H9 (cell line): Measurements from ENCODE around the gene FBXO38. TPM values are rescaled to one million over a fixed set of nuclear protein-coding genes. Genes with fewer than 3 reads are reported as not detected.

ENCODE experiments used
- DNase-seq: peaks from one replicate; pipeline ENCODE4 v3.0.0-alpha.2; 2017
- H2AFZ ChIP-seq: one replicate; pipeline ENCODE4 v1.6.1; 2013; ENCODE audit warnings: mild to moderate bottlenecking, low read length, control low read depth, moderate library complexity
- H2AK5ac ChIP-seq: 2 replicates; pipeline ENCODE4 v1.6.1; 2013; ENCODE audit warnings: low read length, control low read depth, mixed read lengths; ENCODE audit not compliant: insufficient read length
- H2BK120ac ChIP-seq: one replicate; pipeline ENCODE4 v1.6.1; 2013; ENCODE audit warnings: low read depth, mild to moderate bottlenecking, low read length, control low read depth, inconsistent platforms; ENCODE audit not compliant: poor library complexity, severe bottlenecking
- H2BK12ac ChIP-seq: 2 replicates; pipeline ENCODE4 v1.6.1; 2013; ENCODE audit warnings: low read length, control low read depth, mixed read lengths, low read depth; ENCODE audit not compliant: insufficient read length
- H2BK15ac ChIP-seq: 2 replicates; pipeline ENCODE4 v1.6.1; 2013; ENCODE audit warnings: low read depth, low read length, control low read depth
- H2BK20ac ChIP-seq: one replicate; pipeline ENCODE4 v1.6.1; 2013; ENCODE audit warnings: low read depth, mild to moderate bottlenecking, low read length, control low read depth, inconsistent platforms; ENCODE audit not compliant: poor library complexity, severe bottlenecking
- H2BK5ac ChIP-seq: 2 replicates; pipeline ENCODE4 v1.6.1; 2013; ENCODE audit warnings: low read length, control low read depth, mixed read lengths; ENCODE audit not compliant: insufficient read length
- H3K14ac ChIP-seq: 2 replicates; pipeline ENCODE4 v1.6.1; 2013; ENCODE audit warnings: low read length, control low read depth; ENCODE audit not compliant: insufficient read depth
- H3K18ac ChIP-seq: 2 replicates; pipeline ENCODE4 v1.6.1; 2013; ENCODE audit warnings: low read depth, mild to moderate bottlenecking, mixed read lengths, low read length, control low read depth; ENCODE audit not compliant: insufficient read length
- H3K23ac ChIP-seq: 2 replicates; pipeline ENCODE4 v1.6.1; 2013; ENCODE audit warnings: low read length, control low read depth, mixed read lengths, low read depth; ENCODE audit not compliant: insufficient read length
- H3K23me2 ChIP-seq: 2 replicates; pipeline ENCODE4 v1.6.1; 2013; ENCODE audit warnings: low read depth, mild to moderate bottlenecking, mixed read lengths, low read length, control low read depth; ENCODE audit not compliant: insufficient read length, poor library complexity, severe bottlenecking
- H3K27ac ChIP-seq: 2 replicates; pipeline ENCODE4 v1.5.1; 2013; ENCODE audit warnings: low read length, control low read depth, mixed read lengths, low read depth; ENCODE audit not compliant: insufficient read length
- H3K27me3 ChIP-seq: 2 replicates; pipeline ENCODE4 v1.6.1; 2013; ENCODE audit warnings: low read length, control low read depth, inconsistent platforms; ENCODE audit not compliant: insufficient read depth
- H3K4ac ChIP-seq: 2 replicates; pipeline ENCODE4 v1.6.1; 2013; ENCODE audit warnings: low read depth, mild to moderate bottlenecking, control low read depth, inconsistent platforms, low read length, moderate library complexity
- H3K4me1 ChIP-seq: 2 replicates; pipeline ENCODE4 v1.6.1; 2013; ENCODE audit warnings: low read length, control low read depth, inconsistent platforms; ENCODE audit not compliant: insufficient read depth
- H3K4me2 ChIP-seq: 2 replicates; pipeline ENCODE4 v1.6.1; 2013; ENCODE audit warnings: low read length, control low read depth, mixed read lengths; ENCODE audit not compliant: insufficient read length, insufficient read depth
- H3K56ac ChIP-seq: 2 replicates; pipeline ENCODE4 v1.6.1; 2013; ENCODE audit warnings: low read depth, mild to moderate bottlenecking, mixed read lengths, low read length, control low read depth; ENCODE audit not compliant: insufficient read length
- H3K79me1 ChIP-seq: 2 replicates; pipeline ENCODE4 v1.6.1; 2013; ENCODE audit warnings: low read depth, mild to moderate bottlenecking, moderate library complexity, low read length, control low read depth, inconsistent platforms; ENCODE audit not compliant: insufficient read depth, poor library complexity, severe bottlenecking
- H3K79me2 ChIP-seq: 2 replicates; pipeline ENCODE4 v1.6.1; 2013; ENCODE audit warnings: low read length, control low read depth, inconsistent platforms; ENCODE audit not compliant: insufficient read depth
- H3K9ac ChIP-seq: 2 replicates; pipeline ENCODE4 v1.6.1; 2013; ENCODE audit warnings: low read length, control low read depth, mixed read lengths; ENCODE audit not compliant: insufficient read length; ENCODE audit errors: extremely low read depth
- H3K9me3 ChIP-seq: one replicate; pipeline ENCODE4 v1.6.1; 2013; ENCODE audit warnings: low read depth, low read length, inconsistent platforms; ENCODE audit not compliant: control insufficient read depth
- H3T11ph ChIP-seq: one replicate; pipeline ENCODE4 v1.6.1; 2013; ENCODE audit warnings: mild to moderate bottlenecking, low read length, control low read depth, inconsistent platforms
- H4K20me1 ChIP-seq: one replicate; pipeline ENCODE4 v1.6.1; 2013; ENCODE audit not compliant: control insufficient read depth, insufficient read length, insufficient read depth
- H4K5ac ChIP-seq: 2 replicates; pipeline ENCODE4 v1.6.1; 2013; ENCODE audit warnings: low read depth, mild to moderate bottlenecking, mixed read lengths, low read length, control low read depth; ENCODE audit not compliant: insufficient read length
- H4K8ac ChIP-seq: replicated peaks from 2 replicates; pipeline ENCODE4 v1.6.1; 2013; ENCODE audit warnings: low read length, control low read depth, mixed read lengths, low read depth; ENCODE audit not compliant: insufficient read length
- H4K91ac ChIP-seq: 2 replicates; pipeline ENCODE4 v1.6.1; 2013; ENCODE audit warnings: low read depth, mild to moderate bottlenecking, moderate library complexity, mixed read lengths, low read length, control low read depth; ENCODE audit not compliant: insufficient read length
- H3K27ac Mint-ChIP-seq, 3 experiments: 2 replicates in 2 of 3; 3 replicates in 1 of 3; pipeline ENCODE4 v1.8.0; 2020 to 2021; ENCODE audit warnings: mixed read lengths in 3 of 3, mild to moderate bottlenecking in 1 of 3, moderate library complexity in 1 of 3
- H3K27me3 Mint-ChIP-seq: 2 replicates; pipeline ENCODE4 v1.8.0; 2021; ENCODE audit warnings: low read depth, mild to moderate bottlenecking, moderate library complexity, mixed read lengths
- H3K36me3 Mint-ChIP-seq, 3 experiments: 2 replicates in 2 of 3; 3 replicates in 1 of 3; pipeline ENCODE4 v1.8.0; 2020 to 2021; ENCODE audit warnings: low read depth in 3 of 3, mixed read lengths in 3 of 3; ENCODE audit not compliant: insufficient read depth in 1 of 3
- H3K4me1 Mint-ChIP-seq, 2 experiments: 2 replicates each; pipeline ENCODE4 v1.8.0; 2020; ENCODE audit warnings: mixed read lengths in 2 of 2
- H3K4me3 Mint-ChIP-seq, 2 experiments: 2 replicates in 1 of 2; 3 replicates in 1 of 2; pipeline ENCODE4 v1.8.0; 2020 to 2021; ENCODE audit warnings: mild to moderate bottlenecking in 2 of 2, mixed read lengths in 2 of 2, moderate library complexity in 1 of 2
- H3K9me3 Mint-ChIP-seq, 2 experiments: 2 replicates in 1 of 2; 3 replicates in 1 of 2; pipeline ENCODE4 v1.8.0; 2020; ENCODE audit warnings: mild to moderate bottlenecking in 2 of 2, mixed read lengths in 2 of 2, moderate library complexity in 1 of 2
- WGBS: extraction: QIAGEN DNeasy Blood & Tissue Kit; methylation state at CpG from one replicate; pipeline ENCODE4 v1.1.7; 2013; ENCODE audit warnings: missing lambda C conversion rate, low lambda C conversion rate, mixed read lengths; ENCODE audit not compliant: insufficient read length; ENCODE audit errors: extremely low coverage; 5-methylcytosine and 5-hydroxymethylcytosine counted together
- total RNA-seq: library from RNA; stranded (reverse); gene quantifications from 2 replicates; pipeline ENCODE4 v1.2.1, GENCODE V29; 2021
- TF ChIP-seq, protein P1 (sequence below): fragments of 200-600 bp; sonication (generic); conservative IDR thresholded peaks from 3 replicates; pipeline ENCODE4 v1.8.0; 2021; ENCODE audit warnings: antibody characterized with exemption, mild to moderate bottlenecking

Gene FBXO38
- total RNA-seq, 1 experiment from 2014 or later: 34.6 TPM

DNA sequence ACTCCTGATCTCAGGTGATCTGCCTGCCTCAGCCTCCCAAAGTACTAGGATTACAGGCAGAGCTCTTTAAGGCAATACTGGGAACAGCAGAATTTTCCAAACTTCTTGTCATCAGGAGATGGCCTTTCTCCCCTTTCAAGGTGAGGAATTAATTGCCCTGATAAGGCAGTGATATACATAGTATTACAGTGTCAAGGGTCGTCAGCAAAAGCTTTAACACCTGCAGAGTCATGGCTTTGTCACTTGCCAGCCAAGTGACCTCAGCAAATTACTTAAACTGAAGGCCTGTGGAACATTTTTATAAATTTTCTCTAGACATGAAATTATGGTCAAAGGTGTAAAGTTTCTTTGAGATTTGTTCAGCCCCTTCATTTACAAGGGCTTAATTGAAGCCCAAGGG lies 59.5 kb downstream of the FBXO38 start:
- H3K9ac ChIP-seq: no peak overlapping the region
- H3K23ac ChIP-seq: no peak overlapping the region
- H3K27ac Mint-ChIP-seq: no peak overlapping the region; a peak in 1 of 7 replicates
- peaks cover 11 to 35% (median 26%) of the 10 kb centered on the region in 3 experiments; a peak in 5 of 7 replicates for H3K36me3 Mint-ChIP-seq
- H3K27me3 ChIP-seq: no peaks in the 10 kb centered on the region
- H3K4me3 Mint-ChIP-seq: no peak overlapping the region
- no peak overlapping the region for H2AFZ ChIP-seq
- H3K4me2 ChIP-seq: no peak overlapping the region
- no peak overlapping the region for H2AK5ac ChIP-seq
- no peaks in the 10 kb centered on the region for H4K20me1 ChIP-seq
- H3K23me2 ChIP-seq: no peaks in the 10 kb centered on the region
- no peak overlapping the region for H4K5ac ChIP-seq
- no peaks in the 10 kb centered on the region for H3K79me2 ChIP-seq
- H2BK12ac ChIP-seq: no peak overlapping the region
- H3K9me3 Mint-ChIP-seq: no peaks in the 10 kb centered on the region
- H3K4me1 Mint-ChIP-seq: peaks cover 8 to 14% of the 10 kb centered on the region in 2 experiments
- no peak overlapping the region for H2BK15ac ChIP-seq
- no peak overlapping the region for H4K8ac ChIP-seq
- no peak overlapping the region for H3T11ph ChIP-seq
- no peak overlapping the region for H3K14ac ChIP-seq
- H3K9me3 ChIP-seq: no peaks in the 10 kb centered on the region
- H3K56ac ChIP-seq: no peak overlapping the region
- peaks cover 2% of the 10 kb centered on the region; the same call in 1 of the 2 replicates for H3K4me1 ChIP-seq
- H2BK120ac ChIP-seq: no peak overlapping the region
- no peaks in the 10 kb centered on the region for H3K79me1 ChIP-seq
- no peak overlapping the region for H2BK5ac ChIP-seq
- H3K4ac ChIP-seq: no peak overlapping the region
- H2BK20ac ChIP-seq: no peak overlapping the region
- H3K27ac ChIP-seq: no peak overlapping the region
- no peak overlapping the region for H4K91ac ChIP-seq
- DNase-seq: no peak
- H3K18ac ChIP-seq: no peak overlapping the region
- no peaks in the 10 kb centered on the region for H3K27me3 Mint-ChIP-seq
- no CpG with 5 or more reads among the region's 1 CpG for WGBS
- TF ChIP-seq, protein P1, sequence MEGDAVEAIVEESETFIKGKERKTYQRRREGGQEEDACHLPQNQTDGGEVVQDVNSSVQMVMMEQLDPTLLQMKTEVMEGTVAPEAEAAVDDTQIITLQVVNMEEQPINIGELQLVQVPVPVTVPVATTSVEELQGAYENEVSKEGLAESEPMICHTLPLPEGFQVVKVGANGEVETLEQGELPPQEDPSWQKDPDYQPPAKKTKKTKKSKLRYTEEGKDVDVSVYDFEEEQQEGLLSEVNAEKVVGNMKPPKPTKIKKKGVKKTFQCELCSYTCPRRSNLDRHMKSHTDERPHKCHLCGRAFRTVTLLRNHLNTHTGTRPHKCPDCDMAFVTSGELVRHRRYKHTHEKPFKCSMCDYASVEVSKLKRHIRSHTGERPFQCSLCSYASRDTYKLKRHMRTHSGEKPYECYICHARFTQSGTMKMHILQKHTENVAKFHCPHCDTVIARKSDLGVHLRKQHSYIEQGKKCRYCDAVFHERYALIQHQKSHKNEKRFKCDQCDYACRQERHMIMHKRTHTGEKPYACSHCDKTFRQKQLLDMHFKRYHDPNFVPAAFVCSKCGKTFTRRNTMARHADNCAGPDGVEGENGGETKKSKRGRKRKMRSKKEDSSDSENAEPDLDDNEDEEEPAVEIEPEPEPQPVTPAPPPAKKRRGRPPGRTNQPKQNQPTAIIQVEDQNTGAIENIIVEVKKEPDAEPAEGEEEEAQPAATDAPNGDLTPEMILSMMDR: no peak
